ENCODE results near the gene HOXA13.

GRCh38 chr7:27199849-27200760, at the start of gene HOXA13:
- TF ChIP-seq CTCF (conservative IDR thresholded peaks at IDR 0.05; ENCODE audit: low read depth in 2 of 2): no peak
- TF ChIP-seq POLR2AphosphoS5 (IDR thresholded peaks at IDR 0.05; ENCODE audit: low read depth): no peak
- TF ChIP-seq ZNF114 (CRISPR knock-in tag; IDR thresholded peaks at IDR 0.05): no peak
- peak; percentile 99 for TF ChIP-seq EZH2phosphoT487 (IDR thresholded peaks at IDR 0.05; ENCODE audit: unreplicated experiment)

Data from GM23338 (cell line).